Effector memory CD4-positive, alpha-beta T cell (primary cell): ENCODE data around the gene PKP3.
"Not testable (repeated sequence)": the region's sequence is repeated elsewhere in the genome, so short reads cannot be mapped to it uniquely, and the experiment has no call there.

Experiments
- DNase-seq, 3 donors: peaks; one replicate each; pipeline ENCODE4 v3.0.0-alpha.2; 2020
- H3K27ac ChIP-seq: 2 replicates; pipeline ENCODE4 v1.7.0; 2013; ENCODE audit warnings: mild to moderate bottlenecking, low read length, moderate library complexity; ENCODE audit not compliant: insufficient read depth, poor library complexity, severe bottlenecking
- H3K27me3 ChIP-seq: replicated peaks from 2 replicates; pipeline ENCODE4 v1.7.0; 2013; ENCODE audit warnings: mild to moderate bottlenecking, low read length; ENCODE audit not compliant: insufficient read depth, control insufficient read depth, poor library complexity, severe bottlenecking
- H3K36me3 ChIP-seq: 2 replicates; pipeline ENCODE4 v1.7.0; 2013; ENCODE audit warnings: mild to moderate bottlenecking, low read length, moderate library complexity; ENCODE audit not compliant: control insufficient read depth, insufficient read depth
- H3K4me1 ChIP-seq: 2 replicates; pipeline ENCODE4 v1.7.0; 2013; ENCODE audit warnings: low read length, mild to moderate bottlenecking; ENCODE audit not compliant: control insufficient read depth, insufficient read depth, poor library complexity, severe bottlenecking
- H3K4me3 ChIP-seq: 2 replicates; pipeline ENCODE4 v1.7.0; 2013; ENCODE audit warnings: low read length, low read depth, mild to moderate bottlenecking; ENCODE audit not compliant: insufficient read depth, poor library complexity, severe bottlenecking
- H3K9me3 ChIP-seq: 2 replicates; pipeline ENCODE4 v1.7.0; 2013; ENCODE audit warnings: mild to moderate bottlenecking, low read length, moderate library complexity; ENCODE audit not compliant: control insufficient read depth

The PKP3 gene

GRCh38 chr11:419248-420005, 25.4 kb downstream of the PKP3 start:
- no peak for DNase-seq
- no peaks in the 10 kb centered on the region for H3K27me3 ChIP-seq
- no peak overlapping the region for H3K4me3 ChIP-seq
- H3K27ac ChIP-seq: no peak overlapping the region
- H3K36me3 ChIP-seq: no peaks in the 10 kb centered on the region
- peaks cover 18% of the 10 kb centered on the region for H3K4me1 ChIP-seq
- H3K9me3 ChIP-seq: no peaks in the 10 kb centered on the region

- Histone ChIP-seq H3K27me3 (no peaks in the 10 kb centered on the region), H3K27ac (no peak overlapping the region), H3K4me1 (peaks cover 15% of the 10 kb centered on the region), H3K9me3 (no peaks in the 10 kb centered on the region), H3K4me3 (no peak overlapping the region), H3K36me3 (no peaks in the 10 kb centered on the region)
- DNase-seq: no peak
These were observed 26.3 kb downstream of the PKP3 start for GRCh38 chr11:420054-420910.

DNA sequence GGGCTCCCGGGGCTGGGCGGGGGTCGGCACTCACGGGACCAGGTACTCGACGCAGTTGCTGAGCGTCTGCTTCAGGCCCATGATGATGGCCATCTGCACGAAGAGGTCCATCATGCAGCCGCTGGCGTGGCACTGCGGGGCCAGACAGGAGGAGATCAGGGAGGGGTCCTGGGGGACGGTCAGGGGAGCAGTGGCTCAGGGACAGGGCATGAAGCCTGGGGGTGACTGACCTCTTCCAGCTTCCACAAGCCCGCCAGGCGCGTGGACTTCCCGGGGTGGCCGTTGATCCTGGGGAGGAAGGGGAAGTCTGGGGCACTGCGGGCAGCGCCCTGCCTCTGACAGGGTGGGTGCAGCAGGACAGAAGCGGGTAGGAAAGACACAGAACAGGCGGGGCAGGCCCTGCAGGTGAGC, 26.9 kb downstream of the PKP3 start:
- Histone ChIP-seq H3K4me1 (peaks cover 9% of the 10 kb centered on the region), H3K36me3 (no peaks in the 10 kb centered on the region)

GRCh38 chr11:422249-422656, 28.2 kb downstream of the PKP3 start:
- Histone ChIP-seq H3K4me3 (no peak overlapping the region), H3K36me3 (peaks cover 3% of the 10 kb centered on the region), H3K9me3 (no peaks in the 10 kb centered on the region), H3K4me1 (peaks cover 4% of the 10 kb centered on the region), H3K27me3 (no peaks in the 10 kb centered on the region), H3K27ac (no peak overlapping the region)
- DNase-seq: no peak

More for the DNA sequence above, 26.9 kb downstream of the PKP3 start:
- Histone ChIP-seq H3K4me3 (no peak overlapping the region), H3K27me3 (no peaks in the 10 kb centered on the region), H3K9me3 (no peaks in the 10 kb centered on the region), H3K27ac (no peak overlapping the region)
- DNase-seq: no peak

- H3K4me1 ChIP-seq: no peaks in the 10 kb centered on the region
- no peaks in the 10 kb centered on the region for H3K27me3 ChIP-seq
- DNase-seq: no peak
These were observed 30.2 kb downstream of the PKP3 start for GRCh38 chr11:424232-424631.

GRCh38 chr11:424766-425165, 30.8 kb downstream of the PKP3 start:
- not testable (repeated sequence) for H3K27ac ChIP-seq, H3K27me3 ChIP-seq, H3K4me3 ChIP-seq, H3K9me3 ChIP-seq, H3K4me1 ChIP-seq, DNase-seq
- H3K36me3 ChIP-seq: peaks cover 10% of the 10 kb centered on the region

More at GRCh38 chr11:424232-424631, 30.2 kb downstream of the PKP3 start:
- Histone ChIP-seq H3K36me3 (peaks cover 10% of the 10 kb centered on the region), H3K9me3 (no peaks in the 10 kb centered on the region), H3K4me3 (no peak overlapping the region), H3K27ac (no peak overlapping the region)

DNA sequence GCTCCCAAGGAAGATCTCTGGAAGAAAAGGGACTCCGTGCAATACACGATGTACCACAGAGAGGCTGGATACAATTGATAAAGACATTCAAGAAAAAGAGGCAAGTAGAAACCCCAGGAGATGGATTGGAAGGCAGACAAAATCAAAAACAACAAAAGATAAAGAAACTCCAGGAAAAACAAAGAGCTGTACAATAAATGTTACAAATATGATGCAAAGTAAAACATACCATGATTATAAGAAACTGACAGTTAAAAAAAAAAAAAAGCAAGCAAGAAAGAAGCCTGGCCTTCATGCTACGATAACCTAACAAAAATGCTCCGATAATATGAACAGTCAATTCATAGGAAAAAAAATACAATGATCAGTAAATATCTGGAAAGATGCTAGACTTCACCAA, 31.3 kb downstream of the PKP3 start:
- Histone ChIP-seq H3K27me3 (no peaks in the 10 kb centered on the region), H3K4me3 (no peak overlapping the region), H3K27ac (no peak overlapping the region), H3K36me3 (peaks cover 10% of the 10 kb centered on the region), H3K9me3 (no peaks in the 10 kb centered on the region), H3K4me1 (no peaks in the 10 kb centered on the region)
- DNase-seq: no peak

- Histone ChIP-seq H3K27ac (no peak overlapping the region), H3K4me1 (no peaks in the 10 kb centered on the region), H3K36me3 (peaks cover 12% of the 10 kb centered on the region), H3K27me3 (no peaks in the 10 kb centered on the region), H3K4me3 (no peak overlapping the region), H3K9me3 (no peaks in the 10 kb centered on the region)
- no peak for DNase-seq
These were observed 32.8 kb downstream of the PKP3 start for GRCh38 chr11:426851-427250.

DNA sequence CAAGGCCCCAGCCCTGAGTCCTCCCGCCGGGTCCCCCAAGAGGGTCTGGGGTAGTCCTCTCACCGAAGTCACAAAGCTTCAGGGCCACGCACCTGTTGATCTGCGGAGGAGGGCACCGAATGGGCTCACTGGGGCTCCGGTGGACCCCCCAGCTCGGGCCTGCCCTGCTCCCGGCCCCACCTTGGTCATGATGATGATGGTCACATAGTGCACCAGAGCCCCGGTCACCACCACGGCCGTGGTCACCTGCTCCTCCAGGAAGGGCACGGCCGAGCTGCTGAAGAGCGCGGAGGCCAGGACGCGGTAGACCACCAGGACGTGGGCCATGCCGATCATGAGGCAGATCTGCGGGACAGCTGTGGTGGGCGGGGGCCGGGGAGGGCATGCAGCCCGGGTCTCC, 34.3 kb downstream of the PKP3 start:
- no peak for DNase-seq
- Histone ChIP-seq H3K27ac (no peak overlapping the region), H3K4me1 (no peaks in the 10 kb centered on the region), H3K9me3 (no peaks in the 10 kb centered on the region), H3K36me3 (peaks cover 27% of the 10 kb centered on the region), H3K4me3 (no peak overlapping the region), H3K27me3 (no peaks in the 10 kb centered on the region)

- no peak overlapping the region for H3K27ac ChIP-seq
- no peaks in the 10 kb centered on the region for H3K9me3 ChIP-seq
- H3K27me3 ChIP-seq: no peaks in the 10 kb centered on the region
- DNase-seq: no peak
- H3K4me3 ChIP-seq: no peak overlapping the region
- H3K36me3 ChIP-seq: peaks cover 28% of the 10 kb centered on the region
- H3K4me1 ChIP-seq: no peaks in the 10 kb centered on the region
These were observed 35.4 kb downstream of the PKP3 start for GRCh38 chr11:429391-429790.
